GM12873 (cell line): Measurements from ENCODE around the gene ZNF444.

Experiments used
- TF ChIP-seq, protein P1 (sequence below): IDR thresholded peaks from 2 replicates; pipeline ENCODE4 v1.5.1; 2012; ENCODE audit warnings: low read depth, mild to moderate bottlenecking, moderate library complexity, low read length, control low read depth; ENCODE audit not compliant: insufficient read depth; ENCODE audit errors: missing control alignments

The ZNF444 gene

DNA sequence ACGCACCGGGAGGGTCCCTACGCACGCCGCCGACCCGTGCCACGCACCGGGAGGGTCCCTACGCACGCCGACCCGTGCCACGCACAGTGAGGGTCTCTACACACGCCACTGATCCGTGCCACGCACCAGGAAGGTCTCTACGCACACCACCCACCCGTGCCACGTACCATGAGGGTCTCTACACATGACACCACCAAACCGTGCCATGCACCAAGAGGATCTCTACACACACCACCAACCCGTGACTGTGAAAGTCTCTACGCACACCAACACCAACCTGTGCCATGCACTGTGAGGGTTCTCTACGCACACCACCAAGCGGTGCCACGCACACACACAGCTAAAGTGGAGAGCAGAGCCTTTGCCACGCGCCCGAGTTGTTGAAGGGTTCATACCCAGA is 36.7 kb upstream of the ZNF444 start:
- TF ChIP-seq, protein P1, sequence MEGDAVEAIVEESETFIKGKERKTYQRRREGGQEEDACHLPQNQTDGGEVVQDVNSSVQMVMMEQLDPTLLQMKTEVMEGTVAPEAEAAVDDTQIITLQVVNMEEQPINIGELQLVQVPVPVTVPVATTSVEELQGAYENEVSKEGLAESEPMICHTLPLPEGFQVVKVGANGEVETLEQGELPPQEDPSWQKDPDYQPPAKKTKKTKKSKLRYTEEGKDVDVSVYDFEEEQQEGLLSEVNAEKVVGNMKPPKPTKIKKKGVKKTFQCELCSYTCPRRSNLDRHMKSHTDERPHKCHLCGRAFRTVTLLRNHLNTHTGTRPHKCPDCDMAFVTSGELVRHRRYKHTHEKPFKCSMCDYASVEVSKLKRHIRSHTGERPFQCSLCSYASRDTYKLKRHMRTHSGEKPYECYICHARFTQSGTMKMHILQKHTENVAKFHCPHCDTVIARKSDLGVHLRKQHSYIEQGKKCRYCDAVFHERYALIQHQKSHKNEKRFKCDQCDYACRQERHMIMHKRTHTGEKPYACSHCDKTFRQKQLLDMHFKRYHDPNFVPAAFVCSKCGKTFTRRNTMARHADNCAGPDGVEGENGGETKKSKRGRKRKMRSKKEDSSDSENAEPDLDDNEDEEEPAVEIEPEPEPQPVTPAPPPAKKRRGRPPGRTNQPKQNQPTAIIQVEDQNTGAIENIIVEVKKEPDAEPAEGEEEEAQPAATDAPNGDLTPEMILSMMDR, result no peak

DNA sequence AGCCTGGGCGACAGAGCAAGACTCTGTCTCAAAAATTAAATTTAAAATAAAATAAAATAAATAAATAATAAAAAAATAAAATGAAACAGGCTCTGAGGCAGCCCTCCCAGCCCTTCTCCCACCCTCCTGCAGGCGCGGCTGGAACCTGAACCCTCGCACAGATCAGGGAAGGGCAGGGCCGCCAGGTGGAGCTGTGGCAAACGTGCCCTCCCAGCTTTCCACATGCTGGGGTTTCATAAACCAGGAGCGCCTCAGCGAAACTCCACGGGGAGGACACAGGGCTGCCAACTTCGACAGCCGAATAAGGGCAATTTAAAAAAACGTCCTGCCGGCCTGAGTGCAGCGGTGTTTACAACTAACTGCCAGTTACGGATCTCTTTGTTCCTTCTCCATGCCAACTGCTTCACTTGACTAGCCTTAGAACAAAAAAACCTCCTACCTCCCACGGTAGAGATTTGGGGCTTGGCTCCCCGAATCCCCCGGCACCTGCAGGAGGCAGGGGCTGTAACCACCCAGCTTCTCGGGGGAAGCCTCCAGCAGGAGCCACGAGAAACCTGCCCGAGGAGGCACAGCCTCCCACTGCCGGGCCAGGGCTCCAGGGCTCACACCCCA is 35.9 kb upstream of the ZNF444 start:
- TF ChIP-seq, protein P1, result peak; percentile 65

DNA sequence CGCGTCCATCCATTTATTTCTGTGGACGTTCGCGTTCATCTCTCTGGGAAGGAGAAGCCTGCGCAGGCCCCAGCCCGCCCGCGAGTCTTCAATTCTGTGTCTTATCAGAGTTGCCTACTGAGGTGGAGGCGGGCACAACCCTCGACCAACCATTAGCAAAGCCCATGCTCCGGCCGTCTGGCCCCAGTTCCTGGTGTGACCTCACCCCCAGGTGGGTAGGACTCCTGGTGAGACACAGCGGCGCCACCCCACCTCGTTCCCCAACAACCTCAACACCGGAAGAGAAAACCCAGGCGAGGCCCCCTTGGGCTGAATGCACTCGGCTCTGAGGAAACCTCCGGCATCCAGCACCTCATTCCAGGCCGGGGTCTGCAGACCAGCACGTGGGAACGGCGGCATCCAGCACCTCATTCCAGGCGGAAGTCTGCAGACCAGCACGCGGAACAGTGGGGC is 34.7 kb upstream of the ZNF444 start:
- TF ChIP-seq, protein P1, result no peak

DNA sequence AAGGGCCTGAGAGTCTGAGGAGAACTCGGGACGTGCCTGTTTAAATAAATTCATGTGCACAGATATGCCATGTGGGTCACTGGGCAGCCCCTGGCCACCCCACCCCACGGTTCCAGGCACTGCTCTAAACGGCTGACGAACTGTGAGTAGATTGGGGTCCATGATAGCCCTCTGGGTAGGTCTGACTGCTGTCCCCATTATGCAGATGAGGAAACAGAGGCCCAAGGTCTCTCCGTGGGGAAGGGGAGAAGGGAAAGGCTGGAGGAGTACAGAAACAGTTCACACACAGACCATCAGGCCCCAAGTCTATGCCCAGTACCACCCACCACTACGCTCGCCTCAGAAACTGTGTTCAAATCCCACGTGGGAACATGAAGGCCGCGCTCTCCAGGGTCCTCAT is 34.1 kb upstream of the ZNF444 start:
- TF ChIP-seq, protein P1, result no peak

DNA sequence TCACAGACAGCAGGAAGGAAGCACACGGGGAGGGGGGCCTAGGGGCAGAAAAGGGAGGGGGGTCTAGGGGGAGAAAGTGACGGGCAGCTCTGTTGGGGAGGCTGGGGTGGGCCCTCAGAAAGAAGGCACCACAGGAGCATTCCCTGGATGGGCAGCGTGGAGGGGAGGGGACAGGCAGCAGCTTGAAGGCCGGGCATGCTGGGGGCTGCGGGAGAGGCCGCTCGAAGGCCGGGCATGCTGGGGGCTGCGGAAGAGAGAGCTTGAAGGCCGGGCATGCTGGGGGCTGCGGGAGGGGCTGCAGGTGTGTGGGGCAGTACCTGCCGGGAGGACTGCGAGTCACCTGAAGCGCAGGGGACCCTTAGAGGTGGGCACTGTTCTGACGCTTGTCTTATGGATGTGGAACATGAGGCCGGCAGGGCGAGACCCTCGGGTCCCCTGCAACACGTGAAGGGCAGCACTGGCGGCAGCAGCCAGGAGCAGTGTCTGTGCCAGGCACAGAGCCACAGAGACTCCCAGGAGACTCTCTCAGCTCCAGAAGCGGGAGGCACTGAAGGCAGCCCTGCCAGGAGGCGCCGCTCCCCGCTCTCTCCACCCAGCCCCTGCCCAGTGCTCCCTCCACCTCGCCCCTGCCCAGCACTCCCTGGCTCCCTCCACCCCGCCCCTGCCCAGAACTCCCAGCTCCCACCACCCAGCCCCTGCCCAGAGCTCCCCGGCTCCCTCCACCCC is 33.3 kb upstream of the ZNF444 start:
- TF ChIP-seq, protein P1, result no peak

DNA sequence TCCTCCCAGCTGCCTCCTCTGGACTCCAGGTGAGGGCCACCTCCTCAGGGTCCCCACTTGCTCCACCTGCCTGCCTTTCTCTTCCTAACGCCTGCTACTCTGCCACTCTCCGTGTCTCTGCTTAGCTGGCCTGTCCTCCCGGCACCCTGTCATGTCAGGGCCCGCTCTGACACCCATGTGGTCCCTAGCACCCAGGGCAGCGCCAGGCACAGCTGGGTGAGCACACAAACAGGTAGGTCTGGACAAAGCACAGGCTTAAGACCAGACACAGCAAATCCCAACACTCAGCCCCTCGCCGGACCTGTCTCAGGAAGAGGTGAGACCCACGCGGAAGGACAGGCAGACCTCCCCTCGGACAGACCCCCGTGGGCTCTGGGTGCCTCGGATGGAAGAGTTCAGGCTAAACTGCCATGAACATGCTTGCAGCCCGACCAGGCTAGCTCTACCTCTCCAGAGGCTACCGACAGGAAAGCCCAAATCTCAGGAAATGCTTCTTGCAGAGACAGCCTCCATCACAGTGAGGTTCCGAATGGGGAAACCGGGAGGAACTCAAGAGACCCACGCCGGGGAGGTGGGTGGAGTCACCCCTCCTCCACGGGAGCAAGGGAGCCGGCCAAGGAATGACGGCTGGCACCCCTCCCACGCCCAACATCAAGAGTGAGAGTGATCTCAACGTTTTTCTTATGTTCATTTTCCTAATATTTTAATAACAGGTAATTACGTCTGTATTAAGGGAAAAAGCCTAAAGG is 32.5 kb upstream of the ZNF444 start:
- TF ChIP-seq, protein P1, result no peak

DNA sequence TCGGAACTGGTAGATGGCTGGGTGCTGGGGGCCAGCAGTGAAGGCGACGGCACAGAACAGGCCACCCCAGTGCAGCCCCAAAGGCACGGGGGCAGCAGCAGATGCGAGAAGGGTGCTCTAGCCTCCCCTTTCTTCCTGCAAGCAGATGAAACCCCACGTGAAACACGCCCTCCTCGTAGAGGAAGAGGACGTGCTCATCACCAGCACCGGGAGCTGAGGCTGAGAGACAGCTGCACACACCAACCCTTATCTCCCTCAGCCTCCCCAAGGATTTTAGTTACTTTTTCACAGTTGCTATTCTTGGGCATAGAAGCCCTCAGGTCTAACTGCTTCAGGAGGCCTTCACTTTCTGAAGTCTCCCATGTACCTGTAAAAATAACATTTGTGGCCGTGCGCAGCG is 31.9 kb upstream of the ZNF444 start:
- TF ChIP-seq, protein P1, result no peak
